ENCODE measurements around the gene PMAIP1.
"Not testable (repeated sequence)": the region's sequence is repeated elsewhere in the genome, so short reads cannot be mapped to it uniquely, and the experiment has no call there.

PMAIP1 gene

GRCh38 chr18:59881728-59882656 is 17.8 kb upstream of the PMAIP1 start:
- ChIA-PET POLR2A (interaction anchor here (0.8 to 2.3 kb wide), 3 partner anchors 18 to 45 kb away, joined by 3 to 15 read pairs (median 3); partner anchors contain the start of gene PMAIP1), CTCF (interaction anchor here (1.0 to 1.2 kb wide), 2 partner anchors 11 to 45 kb away, joined by 3 to 4 read pairs; no protein-coding TSS in a partner anchor)
- TF ChIP-seq CTCF (IDR thresholded peaks at IDR 0.05; ENCODE audit: insufficient read depth, low read length, missing control alignments) = no peak
- H3K4me3 ChIP-seq (ENCODE audit: low read depth, low read length) = no peak overlapping the region
- no peak for DNase-seq (ENCODE audit: low read depth, low spot score)

- ChIA-PET POLR2A (no interaction called here), CTCF (interaction anchor here (1.0 to 1.4 kb wide), 2 partner anchors 9 kb away, joined by 3 to 4 read pairs; no protein-coding TSS in a partner anchor)
- no peak for DNase-seq (ENCODE audit: low read depth, low spot score)
These were observed 15.4 kb upstream of the PMAIP1 start for GRCh38 chr18:59884351-59884750.

GRCh38 chr18:59885579-59886163 is 14.1 kb upstream of the PMAIP1 start:
- DNase-seq (ENCODE audit: low read depth, low spot score) = no peak
- POLR2A ChIA-PET = interaction anchor here (1.2 to 1.5 kb wide), 2 partner anchors 14 to 69 kb away, joined by 3 to 20 read pairs; partner anchors contain the start of gene PMAIP1
- H3K4me3 ChIP-seq (ENCODE audit: low read depth, low read length) = peak overlapping the region; percentile 7
- TF ChIP-seq CTCF (IDR thresholded peaks at IDR 0.05; ENCODE audit: insufficient read depth, low read length, missing control alignments) = no peak
- CTCF ChIA-PET = interaction anchor here (1.4 kb wide), 1 partner anchor 10 kb away, joined by 4 read pairs; no protein-coding TSS in a partner anchor

More at GRCh38 chr18:59884351-59884750, 15.4 kb upstream of the PMAIP1 start:
- TF ChIP-seq CTCF (IDR thresholded peaks at IDR 0.05; ENCODE audit: insufficient read depth, low read length, missing control alignments) = no peak
- no peak overlapping the region for H3K4me3 ChIP-seq (ENCODE audit: low read depth, low read length)

GRCh38 chr18:59886399-59886798 is 13.4 kb upstream of the PMAIP1 start:
- DNase-seq (ENCODE audit: low read depth, low spot score); H3K4me3 ChIP-seq (ENCODE audit: low read depth, low read length); CTCF ChIA-PET: not testable (repeated sequence)
- POLR2A ChIA-PET = interaction anchor here (1.5 kb wide), 1 partner anchor 14 kb away, joined by 20 read pairs; the partner anchor contains the start of gene PMAIP1

GRCh38 chr18:59892123-59892522 is 7.7 kb upstream of the PMAIP1 start:
- POLR2A ChIA-PET = no interaction called here
- DNase-seq (ENCODE audit: low read depth, low spot score) = no peak
- CTCF ChIA-PET = no interaction called here
- TF ChIP-seq CTCF (IDR thresholded peaks at IDR 0.05; ENCODE audit: insufficient read depth, low read length, missing control alignments) = no peak
- no peak overlapping the region for H3K4me3 ChIP-seq (ENCODE audit: low read depth, low read length)

GRCh38 chr18:59893971-59894370 is 5.8 kb upstream of the PMAIP1 start:
- CTCF ChIA-PET = no interaction called here
- DNase-seq (ENCODE audit: low read depth, low spot score) = no peak
- H3K4me3 ChIP-seq (ENCODE audit: low read depth, low read length) = no peak overlapping the region
- no peak for TF ChIP-seq CTCF (IDR thresholded peaks at IDR 0.05; ENCODE audit: insufficient read depth, low read length, missing control alignments)
- POLR2A ChIA-PET = no interaction called here

Data from AG04449 (cell line).